ENCODE data around the gene USF2.

Gene USF2

GRCh38 chr19:35265900-35266519, 2.8 kb upstream of the USF2 start:
- no peak for DNase-seq (ENCODE audit: low spot score)

- peak; percentile 67 for DNase-seq (ENCODE audit: low spot score)
Measured at GRCh38 chr19:35266520-35267352, 2.0 kb upstream of the USF2 start.

GRCh38 chr19:35267353-35267817, 1.4 kb upstream of the USF2 start:
- peak; percentile 69 for DNase-seq (ENCODE audit: low spot score)

GRCh38 chr19:35267818-35268535, 785 bp upstream of the USF2 start:
- peak; percentile 100 for DNase-seq (ENCODE audit: low spot score)

- peak; percentile 86 for DNase-seq (ENCODE audit: low spot score)
Measured at GRCh38 chr19:35269438-35270117, 816 bp downstream of the USF2 start.

- no peak for DNase-seq (ENCODE audit: low spot score)
Measured at GRCh38 chr19:35270381-35270811, 1.6 kb downstream of the USF2 start.

- no peak for DNase-seq (ENCODE audit: low spot score)
Measured at GRCh38 chr19:35271546-35271945, 2.8 kb downstream of the USF2 start.

GRCh38 chr19:35272122-35272719, 3.5 kb downstream of the USF2 start:
- DNase-seq (ENCODE audit: low spot score), result no peak

- no peak for DNase-seq (ENCODE audit: low spot score)
Measured at GRCh38 chr19:35272954-35273649, 4.3 kb downstream of the USF2 start.

- no peak for DNase-seq (ENCODE audit: low spot score)
Measured at GRCh38 chr19:35273686-35274259, 5.0 kb downstream of the USF2 start.

- no peak for DNase-seq (ENCODE audit: low spot score)
Measured at GRCh38 chr19:35274323-35274722, 5.6 kb downstream of the USF2 start.

GRCh38 chr19:35276706-35277281, 8.0 kb downstream of the USF2 start:
- DNase-seq (ENCODE audit: low spot score), result no peak

- no peak for DNase-seq (ENCODE audit: low spot score)
Measured at GRCh38 chr19:35278578-35279284, 10.0 kb downstream of the USF2 start.

GRCh38 chr19:35279374-35279773, 10.6 kb downstream of the USF2 start:
- no peak for DNase-seq (ENCODE audit: low spot score)

- no peak for DNase-seq (ENCODE audit: low spot score)
Measured at GRCh38 chr19:35279985-35280821, 11.4 kb downstream of the USF2 start.

GRCh38 chr19:35281303-35281702, 12.5 kb downstream of the USF2 start:
- no peak for DNase-seq (ENCODE audit: low spot score)

- no peak for DNase-seq (ENCODE audit: low spot score)
Measured at GRCh38 chr19:35284153-35285094, 15.7 kb downstream of the USF2 start.

- DNase-seq (ENCODE audit: low spot score), result no peak
Measured at GRCh38 chr19:35285095-35285449, 16.3 kb downstream of the USF2 start.
